CMK (cell line): Measurements from ENCODE around the gene PIGL.
"Not testable (repeated sequence)": the region's sequence is repeated elsewhere in the genome, so short reads cannot be mapped to it uniquely, and the experiment has no call there.

Experiments
- DNase-seq: peaks from one replicate; pipeline ENCODE4 v3.0.0-alpha.2; 2010; ENCODE audit warnings: low read depth

Gene PIGL

DNA sequence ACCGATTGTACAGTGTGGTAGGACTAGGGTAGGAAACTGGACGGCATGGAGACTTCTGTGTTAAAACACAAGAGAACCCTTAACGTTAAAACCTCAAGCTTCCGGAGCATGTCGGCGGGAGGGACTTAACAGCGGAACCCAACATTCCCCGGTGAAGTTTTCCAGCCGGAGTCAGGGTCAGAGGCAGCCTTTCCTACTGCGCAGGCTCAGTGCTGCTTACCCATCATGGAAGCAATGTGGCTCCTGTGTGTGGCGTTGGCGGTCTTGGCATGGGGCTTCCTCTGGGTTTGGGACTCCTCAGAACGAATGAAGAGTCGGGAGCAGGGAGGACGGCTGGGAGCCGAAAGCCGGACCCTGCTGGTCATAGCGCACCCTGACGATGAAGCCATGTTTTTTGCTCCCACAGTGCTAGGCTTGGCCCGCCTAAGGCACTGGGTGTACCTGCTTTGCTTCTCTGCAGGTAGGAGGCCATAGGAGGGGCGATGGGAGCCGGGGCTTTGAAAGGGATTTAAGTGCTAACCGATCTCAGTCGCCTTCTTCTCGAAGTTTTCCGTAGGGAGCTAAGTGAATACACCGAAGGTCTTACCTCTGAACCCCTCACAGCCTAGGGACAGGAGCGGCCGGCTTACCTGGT, at the start of gene PIGL:
Gene PIGL, plus strand, starts transcription at position 209 of the 634 bp plus-strand sequence. Its CDS starts 17 bp downstream, at position 226.
- peak; percentile 85 for DNase-seq

DNA sequence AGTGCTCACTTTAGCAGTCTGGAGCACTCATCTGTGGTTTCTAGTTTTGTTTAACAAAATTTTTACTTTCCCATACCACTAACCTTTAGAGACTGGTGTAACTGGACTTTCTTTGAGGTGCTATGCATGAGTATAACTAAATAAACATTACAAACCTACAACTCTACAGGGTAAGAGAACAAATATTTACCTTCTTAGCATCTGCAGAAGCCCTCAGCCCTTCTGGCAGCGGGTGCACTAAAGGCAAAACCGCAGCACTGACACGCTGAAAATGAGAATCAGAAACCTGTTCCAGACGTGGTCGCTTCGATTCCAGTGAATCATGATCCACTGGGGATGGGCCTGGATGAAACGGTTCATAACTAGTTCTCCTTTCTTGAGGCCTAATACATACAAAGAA, 45.4 kb upstream of the PIGL start:
- DNase-seq: no peak

DNA sequence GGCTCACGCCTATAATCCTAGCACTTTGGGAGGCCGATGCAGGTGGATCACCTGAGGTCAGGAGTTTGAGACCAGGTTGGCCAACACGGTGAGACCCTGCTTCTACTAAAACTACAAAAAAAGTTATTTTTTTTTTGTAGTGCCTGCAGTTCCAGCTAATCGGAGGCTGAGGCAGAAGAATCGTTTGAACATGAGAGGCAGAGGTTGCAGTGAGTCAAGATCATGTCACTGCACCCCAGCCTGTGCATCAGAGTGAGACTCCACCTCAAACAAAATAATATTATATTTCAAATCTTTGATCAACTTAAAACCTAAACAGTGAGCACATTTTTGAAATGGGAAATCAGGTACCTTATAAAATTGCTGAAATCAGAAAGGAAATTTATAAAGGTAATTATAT, 38.2 kb upstream of the PIGL start:
- no peak for DNase-seq

DNA sequence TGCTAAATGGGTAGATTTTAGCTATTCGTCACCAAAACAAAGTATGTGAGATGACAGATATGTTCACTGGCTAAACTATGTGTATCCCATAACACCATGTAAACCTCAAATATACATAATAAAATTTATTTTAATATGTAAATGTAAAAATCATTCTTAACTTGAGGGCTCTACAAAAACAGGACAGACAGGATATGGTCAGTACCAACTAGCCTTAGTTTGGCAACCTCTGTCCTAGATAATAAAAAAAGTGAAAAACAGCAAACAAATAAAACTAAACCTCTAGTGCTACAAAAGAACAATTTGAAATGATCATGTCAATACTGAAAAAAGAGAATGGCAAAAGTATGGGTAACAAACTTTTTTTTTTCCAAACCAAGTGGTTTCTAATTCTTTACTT, 35.4 kb upstream of the PIGL start:
- no peak for DNase-seq

DNA sequence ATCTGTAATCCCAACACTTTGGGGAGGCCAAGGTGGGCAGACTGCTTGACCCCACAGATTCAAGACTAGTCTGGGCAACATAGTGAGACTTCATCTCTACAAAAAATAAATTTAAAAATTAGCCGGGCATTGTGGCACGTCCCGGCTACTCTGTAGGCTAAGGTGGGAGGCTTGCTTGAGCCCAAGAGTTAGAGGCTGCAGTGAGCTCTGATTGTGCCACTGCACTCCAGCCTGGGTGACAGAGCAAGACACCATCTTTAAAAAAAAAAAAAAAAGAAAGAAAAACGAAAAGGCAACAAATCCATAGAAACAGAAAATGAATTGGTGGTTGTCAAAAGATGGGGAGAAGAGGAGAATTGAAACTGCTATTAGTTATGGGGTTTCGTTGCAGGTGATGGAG, 29.4 kb upstream of the PIGL start:
- DNase-seq: no peak

DNA sequence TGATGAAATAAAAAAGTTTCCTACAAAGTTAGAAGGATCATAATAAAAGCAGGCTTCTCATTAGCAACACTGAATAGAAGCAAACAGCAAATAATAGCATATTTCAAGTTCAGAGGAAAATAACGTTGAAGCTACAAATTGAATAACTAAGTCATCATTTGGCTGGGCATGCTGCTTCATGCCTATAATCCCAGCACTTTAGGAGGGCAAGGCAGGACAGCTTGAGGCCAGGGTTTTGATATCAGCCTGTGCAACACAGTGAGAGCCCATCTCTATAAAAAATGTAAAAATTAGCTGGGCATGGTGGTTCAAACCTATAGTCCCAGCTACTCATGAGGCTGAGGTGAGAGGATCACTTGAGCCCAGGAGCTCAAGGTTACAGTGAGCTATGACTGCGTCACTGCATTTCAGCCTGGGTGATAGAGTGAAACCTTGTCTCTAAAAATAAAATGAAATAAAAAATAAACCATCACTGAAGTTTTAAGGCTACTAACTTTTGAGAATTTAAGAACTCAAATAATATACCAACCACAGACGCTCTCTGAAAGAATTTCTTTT, 27.1 kb upstream of the PIGL start:
- no peak for DNase-seq

DNA sequence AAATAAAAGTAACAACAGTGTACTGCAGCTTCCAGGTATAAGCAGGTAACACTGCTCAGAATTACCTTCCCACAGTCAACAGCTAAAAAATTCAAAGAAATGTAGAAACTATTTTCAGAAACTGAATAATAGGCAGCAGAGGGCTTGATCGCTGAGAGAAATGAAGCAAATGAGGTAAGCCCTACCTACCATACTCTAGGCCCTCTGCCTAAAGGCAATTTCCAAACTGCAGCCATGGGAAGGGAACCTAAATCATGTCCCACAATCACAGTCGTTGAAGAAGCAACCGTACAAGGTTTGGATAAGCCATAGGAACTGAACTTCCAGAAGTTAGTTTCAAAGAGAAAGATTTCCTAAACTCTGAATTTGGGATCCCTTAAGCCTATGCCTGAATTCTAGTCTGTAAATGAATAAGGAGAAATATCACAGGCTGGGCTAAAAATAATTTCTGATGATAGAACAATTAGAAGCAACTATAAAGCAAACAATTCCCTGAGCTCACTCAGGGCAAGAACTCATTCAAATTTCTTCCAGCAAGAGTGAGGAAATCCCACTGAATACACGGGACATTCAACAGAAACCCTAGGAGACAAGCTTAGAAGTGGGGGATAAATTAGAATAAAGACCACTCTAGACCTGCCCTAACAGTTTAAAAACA, 26.2 kb upstream of the PIGL start:
- DNase-seq: no peak

DNA sequence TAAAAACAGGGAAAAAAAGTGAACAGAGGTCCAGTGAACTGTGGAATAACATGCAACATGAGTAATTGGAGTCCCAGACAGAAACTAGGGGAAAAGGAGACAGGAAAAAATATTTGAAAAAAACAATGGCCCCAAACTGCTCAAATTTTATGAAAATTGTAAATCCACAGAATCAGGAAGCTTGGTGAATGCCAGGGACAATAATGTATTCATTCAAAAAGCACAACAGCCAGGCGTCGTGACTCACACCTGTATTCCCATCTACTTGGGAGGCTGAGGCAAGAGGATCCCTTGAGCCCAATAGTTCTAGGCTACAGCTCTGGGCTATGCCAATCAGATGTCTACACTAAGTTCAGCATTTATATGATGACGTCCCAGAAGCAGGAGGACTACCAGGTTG, 25.4 kb upstream of the PIGL start:
- no peak for DNase-seq

DNA sequence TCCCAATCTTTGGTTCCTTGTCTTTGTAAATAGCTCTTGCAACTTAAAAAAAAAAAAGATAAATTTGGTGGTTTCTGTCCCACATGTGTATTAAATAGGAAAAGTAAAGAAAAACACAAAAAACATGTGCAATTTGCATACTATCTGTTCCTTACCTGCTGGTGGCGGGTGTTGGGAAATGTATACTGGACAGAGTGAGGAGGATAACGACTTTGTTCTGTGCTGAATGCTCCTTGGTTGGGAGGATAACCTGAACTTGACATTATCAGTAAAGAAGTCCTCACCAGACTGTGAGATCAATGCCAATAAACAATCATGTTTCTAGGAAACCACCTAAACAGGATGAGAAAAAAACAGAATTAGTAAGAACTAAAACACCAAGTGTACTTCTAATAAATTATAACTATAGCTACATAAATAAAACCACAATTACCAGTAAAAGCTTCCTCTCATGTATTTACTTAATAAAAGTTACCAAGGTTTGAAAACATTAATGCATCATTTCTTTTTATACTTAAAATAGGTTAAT, 22.6 kb upstream of the PIGL start:
- DNase-seq: not testable (repeated sequence)

DNA sequence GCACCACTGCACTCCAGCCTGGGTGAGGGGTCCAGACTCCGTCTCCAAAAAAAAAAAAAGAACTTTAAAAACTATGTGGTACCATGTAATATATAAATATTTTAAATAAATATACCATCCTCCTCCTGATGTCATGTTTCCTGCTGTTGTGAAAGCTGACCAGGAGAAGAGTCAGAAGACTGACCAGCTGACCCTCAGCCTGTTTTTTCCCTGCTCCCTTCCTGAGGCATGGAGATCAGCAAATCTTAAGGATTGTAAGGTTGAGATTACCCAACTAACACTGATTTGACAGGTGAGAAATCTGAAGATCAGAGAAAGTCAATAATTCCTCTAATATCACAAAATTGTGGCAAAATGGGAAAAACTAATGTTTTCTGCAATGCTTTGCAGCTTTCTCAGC, 19.7 kb upstream of the PIGL start:
- no peak for DNase-seq

DNA sequence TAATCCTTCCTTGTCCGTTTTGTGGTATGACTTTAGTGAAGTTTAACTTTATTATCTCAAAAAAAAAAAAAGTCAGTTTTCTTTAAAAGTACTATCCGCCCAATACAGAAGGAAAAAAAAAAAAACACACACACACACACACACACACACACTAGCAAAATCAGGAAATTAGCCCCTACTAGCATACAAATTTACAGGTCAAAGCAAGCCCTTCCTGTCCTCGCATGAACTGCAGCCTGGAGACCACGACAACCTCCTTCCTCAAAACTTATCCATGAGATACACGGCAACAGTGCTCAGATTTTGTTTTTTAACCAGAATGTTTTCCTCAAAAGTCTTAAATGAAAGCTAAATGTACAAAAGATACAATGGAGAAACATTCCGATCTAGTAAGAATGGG, 17.9 kb upstream of the PIGL start:
- DNase-seq: peak; percentile 30

DNA sequence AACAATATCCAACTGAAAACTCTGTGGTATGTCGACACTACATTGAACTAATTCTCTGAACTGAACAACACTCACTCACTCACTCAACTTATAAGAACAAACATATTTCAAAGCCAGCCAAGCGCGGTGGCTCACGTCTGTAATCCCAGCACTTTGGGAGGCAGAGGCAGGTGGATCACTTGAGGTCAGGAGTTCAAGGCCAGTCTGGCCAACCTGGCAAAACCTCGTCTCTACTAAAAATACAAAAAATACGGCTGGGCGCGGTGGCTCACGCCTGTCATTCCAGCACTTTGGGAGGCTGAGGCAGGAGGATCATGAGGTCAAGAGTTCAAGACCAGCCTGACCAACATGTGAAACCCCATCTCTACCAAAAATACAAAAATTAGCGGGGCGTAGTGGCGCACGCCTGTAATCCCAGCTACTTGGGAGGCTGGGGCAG, 15.3 kb upstream of the PIGL start:
- DNase-seq: not testable (repeated sequence)

DNA sequence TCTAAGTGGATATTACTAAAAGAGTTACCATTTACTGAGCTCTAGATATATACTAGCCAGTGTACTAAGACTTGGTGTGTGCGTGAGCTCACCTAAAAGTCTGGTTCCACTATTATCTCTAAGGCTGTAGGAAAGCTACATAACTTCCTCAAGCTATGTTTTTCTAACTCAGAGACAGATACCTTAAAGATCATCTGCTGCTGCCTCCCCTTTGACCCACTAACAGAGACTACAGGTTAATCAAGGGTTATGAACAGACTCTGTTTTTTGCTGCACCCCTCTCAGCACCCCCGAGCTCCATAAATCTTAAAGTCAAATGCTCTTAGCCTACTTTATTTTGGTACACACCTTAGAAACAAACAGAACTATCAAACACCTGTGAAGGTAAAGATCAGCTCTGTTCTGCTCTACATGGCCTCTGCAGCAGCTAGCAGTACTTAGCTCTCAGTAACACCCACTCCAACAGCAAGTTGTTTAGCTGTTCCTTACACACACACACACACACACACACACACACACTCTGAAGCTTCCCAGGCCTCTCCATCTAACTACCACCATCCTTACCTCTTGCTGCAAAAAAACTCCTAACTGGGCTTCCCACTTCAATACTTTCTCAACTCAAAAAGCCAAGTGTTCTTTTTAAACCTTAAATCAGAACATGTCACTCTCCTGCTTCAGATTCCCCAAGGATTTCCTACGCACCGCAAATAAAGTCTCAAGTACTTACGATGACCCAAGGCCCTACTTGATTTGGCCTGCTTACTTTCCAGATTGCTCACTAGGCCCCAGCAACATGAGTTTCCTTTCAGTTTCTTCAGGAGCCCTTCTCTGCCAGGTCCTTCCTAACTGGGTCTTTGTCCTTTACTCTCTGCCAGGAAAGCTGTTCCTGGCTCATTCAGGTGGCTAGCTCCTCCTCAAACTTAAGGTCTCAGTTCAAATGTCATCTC, 14.2 kb upstream of the PIGL start:
- not testable (repeated sequence) for DNase-seq

DNA sequence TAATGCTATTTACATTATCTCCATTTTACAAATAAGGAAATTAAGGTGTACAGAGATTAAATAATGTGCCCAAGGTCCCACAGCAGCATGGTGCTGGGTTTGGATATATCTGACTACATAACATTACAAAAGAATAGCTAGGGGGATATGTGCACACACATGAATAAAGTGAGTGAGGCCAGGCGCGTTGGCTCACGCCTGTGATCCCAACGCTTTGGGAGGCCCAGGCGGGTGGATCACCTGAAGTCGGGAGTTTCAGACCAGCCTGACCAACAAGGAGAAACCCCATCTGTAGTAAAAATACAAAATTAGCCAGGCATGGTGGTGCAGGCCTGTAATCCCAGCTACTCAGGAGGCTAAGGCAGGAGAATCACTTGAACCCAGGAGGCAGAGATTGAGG, 12.2 kb upstream of the PIGL start:
- not testable (repeated sequence) for DNase-seq

DNA sequence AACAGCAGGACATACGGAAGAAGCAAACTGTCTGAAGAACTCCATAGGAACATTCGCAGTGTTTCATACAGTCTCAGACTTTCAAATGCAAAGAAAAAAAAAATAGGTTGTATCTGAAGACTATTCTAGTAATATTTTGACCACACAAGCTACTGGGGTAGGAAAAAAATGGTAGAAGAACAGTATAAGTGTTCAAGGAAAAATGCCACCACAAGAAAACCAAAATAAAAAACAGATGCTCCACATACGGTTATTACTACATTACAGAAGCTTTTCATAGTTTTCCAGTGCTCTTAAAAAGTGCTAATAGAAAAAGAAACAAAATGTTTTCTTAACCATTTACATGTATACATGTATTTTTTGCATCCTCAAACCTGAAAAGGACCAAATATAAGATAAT, 5.4 kb upstream of the PIGL start:
- no peak for DNase-seq

DNA sequence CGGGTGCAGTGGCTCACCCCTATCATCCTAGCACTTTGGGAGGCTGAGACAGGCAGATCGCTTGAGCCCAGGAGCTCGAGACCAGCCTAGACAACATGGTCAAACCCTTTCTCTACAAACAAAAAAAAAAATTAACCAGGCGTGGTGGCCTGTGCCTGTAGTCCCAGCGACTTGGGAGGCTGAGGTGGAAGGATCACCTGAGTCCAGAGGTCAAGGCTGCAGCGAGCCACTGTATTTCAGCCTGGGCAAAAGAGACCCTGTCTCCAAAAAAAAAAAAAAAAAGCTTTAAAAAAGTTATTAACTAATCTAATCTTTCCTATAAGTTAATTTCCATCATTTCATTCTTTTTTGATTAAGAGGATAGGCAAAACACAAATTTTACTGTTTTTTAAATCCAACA, 4.2 kb upstream of the PIGL start:
- no peak for DNase-seq

DNA sequence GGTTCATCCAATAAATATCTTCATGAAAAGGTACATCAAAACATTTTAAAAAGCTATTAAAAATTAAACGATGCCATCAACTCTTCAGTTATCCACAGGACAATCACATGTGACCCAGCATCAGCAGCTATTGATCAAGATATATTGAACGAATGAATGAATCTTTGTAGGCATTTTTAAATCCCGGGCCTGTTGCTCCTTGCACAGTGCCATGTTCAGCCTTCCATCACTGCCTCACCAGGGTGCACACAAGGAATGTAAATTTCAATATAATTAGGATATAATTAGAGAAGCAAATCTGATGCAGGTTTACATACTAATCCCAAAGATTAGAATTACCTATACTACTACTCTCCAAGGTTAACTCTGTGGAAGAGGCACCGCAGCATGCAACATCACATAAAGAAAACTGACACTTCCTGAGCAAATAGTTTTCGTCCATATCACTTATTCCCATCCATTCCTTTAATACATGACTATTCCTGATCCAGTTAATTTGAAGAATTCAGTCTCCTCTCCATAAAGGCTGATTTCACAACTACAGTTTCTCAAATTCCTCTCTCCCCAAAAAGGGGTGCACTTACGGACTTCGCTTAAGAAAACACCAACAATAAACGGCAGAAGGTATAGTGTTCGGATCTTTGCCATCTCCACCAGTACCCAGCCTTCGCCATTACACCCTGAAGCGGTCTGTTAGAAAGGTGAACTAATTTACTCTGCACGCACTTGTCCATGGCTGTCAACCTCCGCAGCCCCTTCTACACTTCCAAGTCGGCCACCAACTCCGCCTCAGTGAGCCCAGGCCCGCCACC, 2.6 kb upstream of the PIGL start:
- no peak for DNase-seq

DNA sequence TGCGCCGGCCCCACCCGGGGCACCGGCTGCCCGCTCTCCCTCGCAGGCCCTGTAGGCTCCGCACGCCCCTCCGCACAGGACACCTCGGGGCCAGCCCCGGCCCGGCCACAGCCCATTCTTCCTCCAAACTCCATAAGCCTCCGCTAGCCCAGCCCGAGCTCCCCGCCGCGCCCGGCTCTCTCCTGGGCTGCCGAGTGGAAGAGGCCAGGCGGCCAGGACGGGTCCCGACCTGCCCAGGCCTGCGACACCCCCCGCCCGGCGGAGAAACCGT, 2.1 kb upstream of the PIGL start:
- DNase-seq: no peak

DNA sequence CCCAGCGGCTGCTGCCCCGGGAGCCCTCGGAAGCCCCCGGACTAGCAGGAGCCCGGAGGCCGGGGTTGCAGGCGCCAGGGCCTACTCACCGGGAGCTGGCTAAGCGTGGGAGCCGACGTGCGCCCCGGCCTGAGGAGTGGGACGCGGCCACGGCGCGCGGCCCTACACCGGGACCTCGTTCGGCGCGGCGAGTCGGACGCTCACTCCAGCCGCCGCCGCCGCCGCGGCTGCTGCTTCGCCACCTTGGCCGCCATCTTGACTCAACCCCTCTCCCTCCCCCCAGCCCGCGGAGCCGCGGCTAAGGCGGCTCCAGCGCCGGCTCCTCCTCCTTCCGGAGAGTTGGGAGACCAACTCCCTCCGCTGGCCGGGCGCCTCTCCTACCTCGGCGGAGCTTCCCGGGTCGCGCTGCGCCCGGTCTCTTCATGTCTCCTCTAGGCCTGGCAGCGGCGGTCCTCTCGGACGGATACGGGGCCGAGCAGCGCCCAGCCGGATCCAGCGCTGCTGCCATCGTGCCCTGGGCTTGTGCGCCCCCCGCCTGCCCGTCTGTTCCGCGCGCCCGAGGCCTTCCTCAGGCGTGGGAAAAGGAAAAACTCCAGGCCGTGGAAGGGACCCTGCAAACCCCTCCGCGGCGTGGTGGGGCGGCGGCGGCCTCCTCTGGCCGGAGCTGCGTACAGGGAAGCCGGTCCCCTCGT, 1.6 kb upstream of the PIGL start, which contains the start of gene NCOR1:
Gene NCOR1, minus strand, starts transcription at position 262 of the 692 bp plus-strand sequence. CDS start 20,965 bp downstream, outside the sequence.
- DNase-seq: peak; percentile 82

DNA sequence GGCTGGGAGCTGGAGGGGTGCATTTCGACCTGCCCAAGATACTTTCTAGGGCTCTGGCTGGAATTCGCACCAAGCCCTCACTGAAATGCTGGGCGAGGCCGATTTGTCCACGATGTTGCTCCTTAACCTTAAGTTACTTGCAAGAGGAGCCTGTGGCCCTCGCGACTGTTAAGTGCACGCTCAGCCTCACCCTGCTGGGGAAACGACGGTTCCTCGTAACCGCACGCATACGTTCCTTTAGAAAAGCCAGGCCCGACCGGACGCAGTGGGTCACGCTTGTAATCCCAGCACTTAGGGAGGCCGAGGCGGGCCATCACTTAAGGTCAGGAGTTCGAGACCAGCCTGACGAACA, 1.1 kb upstream of the PIGL start:
- peak; percentile 68 for DNase-seq
